Endothelial cell of umbilical vein (primary cell): ENCODE data around the gene CXCL6. TPM values are rescaled to one million over a fixed set of nuclear protein-coding genes. Genes with fewer than 3 reads are reported as not detected.

ENCODE experiments used
- BruUV-seq: library from RNA; stranded (reverse); fragments of 400-500 nt; replicated peaks from 2 replicates; lab custom pipeline; 2021; lab: Mats Ljungman, UMichigan
- CTCF ChIA-PET: fragments of 300-600, 350-600 bp; sonication (Branson Sonifier 250); formaldehyde crosslinking; loops from one replicate; lab custom pipeline; 2021; ENCODE audit warnings: antibody characterized with exemption, inconsistent platforms; lab: Charles Lee
- POLR2A ChIA-PET: fragments of 300-600, 350-600 bp; sonication (Branson Sonifier 250); formaldehyde crosslinking; loops from one replicate; lab custom pipeline; 2021; ENCODE audit warnings: antibody characterized with exemption, inconsistent platforms; lab: Charles Lee
- DNase-seq: peaks from one replicate; pipeline ENCODE4 v3.0.0-alpha.2; 2011; ENCODE audit warnings: low read depth, low spot score
- FAIRE-seq: peaks from 2 replicates; lab custom pipeline; 2011; peaks lifted over from hg19 to GRCh38; lab: Jason Lieb, UNC
- H2AFZ ChIP-seq: 2 replicates; pipeline ENCODE4 v1.6.0; 2012; ENCODE audit warnings: low read depth, low read length, control low read depth, inconsistent platforms
- H3K27ac ChIP-seq: 2 replicates; pipeline ENCODE4 v1.5.1; 2011; ENCODE audit warnings: low read depth, mild to moderate bottlenecking, control low read depth, low read length, moderate library complexity; ENCODE audit not compliant: insufficient read depth
- H3K27me3 ChIP-seq, 2 experiments: 2 replicates each; pipeline versions ENCODE4 v1.6.0 to v1.6.1; 2011; ENCODE audit warnings: low read length in 2 of 2, mixed read lengths in 1 of 2; ENCODE audit not compliant: control insufficient read depth in 2 of 2, insufficient read depth in 2 of 2
- H3K36me3 ChIP-seq, 2 experiments: 2 replicates in 1 of 2; 3 replicates in 1 of 2; pipeline ENCODE4 v1.5.1; 2011; ENCODE audit warnings: low read length in 2 of 2, mild to moderate bottlenecking in 1 of 2, moderate library complexity in 1 of 2; ENCODE audit not compliant: control insufficient read depth in 2 of 2, insufficient read depth in 2 of 2; ENCODE audit errors: extremely low read depth in 1 of 2
- H3K4me1 ChIP-seq: 3 replicates; pipeline ENCODE4 v1.5.1; 2011; ENCODE audit warnings: mild to moderate bottlenecking, low read length; ENCODE audit not compliant: control insufficient read depth, insufficient read depth; ENCODE audit errors: extremely low read depth
- H3K4me2 ChIP-seq: 2 replicates; pipeline ENCODE4 v1.6.1; 2011; ENCODE audit warnings: low read length, control low read depth, mixed read lengths; ENCODE audit not compliant: insufficient read depth
- H3K4me3 ChIP-seq, 3 experiments: fragments of 200-600 bp in 1 of 3; sonication (generic), shearing (Covaris generic) in 1 of 3; replicated peaks in 1 of 3; 2 replicates each; pipeline ENCODE4 v1.5.1; 2011 to 2016; ENCODE audit warnings: control low read depth in 3 of 3, low read length in 3 of 3, mild to moderate bottlenecking in 2 of 3, inconsistent platforms in 1 of 3, low read depth in 1 of 3, moderate library complexity in 1 of 3; ENCODE audit not compliant: insufficient read depth in 1 of 3
- H3K79me2 ChIP-seq: 2 replicates; pipeline ENCODE4 v1.6.0; 2012; ENCODE audit warnings: low read length, inconsistent platforms; ENCODE audit not compliant: control insufficient read depth, insufficient read depth
- H3K9ac ChIP-seq: replicated peaks from 2 replicates; pipeline ENCODE3; 2011; ENCODE audit warnings: low read length, control low read depth; ENCODE audit not compliant: insufficient read depth; ENCODE audit errors: extremely low read depth
- H3K9me1 ChIP-seq: replicated peaks from 3 replicates; pipeline ENCODE4 v1.6.0; 2011; ENCODE audit warnings: mild to moderate bottlenecking, low read length; ENCODE audit not compliant: control insufficient read depth, insufficient read depth; ENCODE audit errors: extremely low read depth
- H3K9me3 ChIP-seq: replicated peaks from 2 replicates; pipeline ENCODE4 v1.5.1; 2012; ENCODE audit warnings: low read length, inconsistent platforms; ENCODE audit not compliant: control insufficient read depth, insufficient read depth
- H4K20me1 ChIP-seq: replicated peaks from 2 replicates; pipeline ENCODE3; 2011; ENCODE audit warnings: mild to moderate bottlenecking, low read length; ENCODE audit not compliant: control insufficient read depth, insufficient read depth; ENCODE audit errors: extremely low read depth
- EZH2 ChIP-seq: IDR thresholded peaks from 2 replicates; pipeline ENCODE4 v1.6.1; 2012; ENCODE audit warnings: borderline replicate concordance, low read depth, mild to moderate bottlenecking, moderate library complexity, low read length, inconsistent platforms; ENCODE audit not compliant: severe bottlenecking
- FOS ChIP-seq: IDR thresholded peaks from 2 replicates; pipeline ENCODE4 v1.6.1; 2011; ENCODE audit warnings: mild to moderate bottlenecking, low read length, moderate library complexity, borderline replicate concordance; ENCODE audit not compliant: insufficient read depth
- GATA2 ChIP-seq: IDR thresholded peaks from 2 replicates; pipeline ENCODE4 v1.7.0; 2011; ENCODE audit warnings: low read depth, mild to moderate bottlenecking, moderate library complexity, mixed read lengths, low read length; ENCODE audit not compliant: insufficient read length, insufficient read depth
- MYC ChIP-seq: IDR thresholded peaks from one replicate; pipeline ENCODE4 v1.6.1; 2011; ENCODE audit warnings: mild to moderate bottlenecking, low read depth, low read length
- POLR2A ChIP-seq: IDR thresholded peaks from 2 replicates; pipeline ENCODE4 v1.6.1; 2012; ENCODE audit warnings: low read depth, mild to moderate bottlenecking, control low read depth, low read length
- POLR2AphosphoS5 ChIP-seq: IDR thresholded peaks from 2 replicates; pipeline ENCODE4 v1.6.1; 2012; ENCODE audit warnings: low read depth, mild to moderate bottlenecking, control low read depth, low read length, moderate library complexity; ENCODE audit not compliant: insufficient read depth
- dilution Hi-C: fragments of 300-500 bp; cut with MboI; formaldehyde crosslinking; loops from one replicate; pipeline ENCODE4 v1.15.0; 2019; ENCODE audit warnings: low sequenced_read_pairs; ENCODE audit not compliant: extremely low pct_ligation_motif_present
- intact Hi-C: fragments of 100-400 bp; cut with micrococcal nuclease; formaldehyde crosslinking; loops from one replicate; pipeline ENCODE4 v1.10.0; 2022
- polyA plus RNA-seq, 4 experiments: library from polyadenylated mRNA; depleted of rRNA in 3 of 4; stranded (reverse) in 3 of 4; unstranded in 1 of 4; fragments of >200 nt; gene quantifications; 2 replicates each; pipeline versions ENCODE4 v1.2.1 to v1.2.3, GENCODE V29; 2011 to 2012; ENCODE audit warnings: missing spikeins in 1 of 4
- total RNA-seq: library from RNA; stranded (reverse); gene quantifications from 2 replicates; pipeline ENCODE4 v1.2.3, GENCODE V29; 2021
- TF ChIP-seq, protein P1 (sequence below): IDR thresholded peaks from 2 replicates; pipeline ENCODE4 v1.6.1; 2011; ENCODE audit not compliant: insufficient read depth, insufficient read length
- TF ChIP-seq, protein P2 (sequence below), 2 donors: IDR thresholded peaks; 1 replicate in 1 of 2; 2 replicates in 1 of 2; pipeline ENCODE4 v1.5.1; 2011; ENCODE audit warnings: low read length in 2 of 2, mild to moderate bottlenecking in 2 of 2, moderate library complexity in 2 of 2, control low read depth in 1 of 2, inconsistent platforms in 1 of 2, low read depth in 1 of 2; ENCODE audit not compliant: insufficient read depth in 1 of 2; ENCODE audit errors: extremely low read depth in 1 of 2

CXCL6 gene
- total and polyA plus RNA-seq, 2 donors (not counting 3 experiments of a cell fraction or from before 2014, with no cell fraction given), result 0.81 to 1.2 TPM

DNA sequence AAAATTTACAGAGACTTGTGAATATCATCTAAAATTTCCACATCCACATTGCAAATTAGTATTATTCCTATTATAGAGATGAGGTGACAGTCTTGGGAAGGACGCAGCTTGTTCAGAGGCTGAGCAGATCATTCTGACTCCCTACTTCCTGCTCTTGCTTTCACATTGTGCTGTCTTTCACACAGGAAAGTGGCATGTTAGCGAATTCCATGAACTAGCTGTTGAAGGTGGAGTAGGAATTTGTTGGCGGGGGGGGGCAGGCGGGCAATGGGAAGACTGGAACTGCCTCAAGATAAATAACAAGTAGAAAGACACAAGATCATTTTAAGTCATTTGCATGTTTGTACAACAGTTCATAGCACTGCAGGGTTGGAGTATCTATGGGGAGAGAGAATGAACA, 18.9 kb downstream of the CXCL6 start:
- H3K9me1 ChIP-seq, result no peaks in the 10 kb centered on the region
- H3K9me3 ChIP-seq, result no peaks in the 10 kb centered on the region
- peak; percentile 43 for DNase-seq
- dilution Hi-C loops, result no loop called here
- POLR2A ChIA-PET, result no interaction called here
- no peak overlapping the region for H3K4me2 ChIP-seq
- no peak overlapping the region for H3K4me3 ChIP-seq
- no TSS peak for BruUV-seq
- H3K27me3 ChIP-seq, result no peaks in the 10 kb centered on the region
- no peak overlapping the region for H3K27ac ChIP-seq
- TF ChIP-seq, protein P1, sequence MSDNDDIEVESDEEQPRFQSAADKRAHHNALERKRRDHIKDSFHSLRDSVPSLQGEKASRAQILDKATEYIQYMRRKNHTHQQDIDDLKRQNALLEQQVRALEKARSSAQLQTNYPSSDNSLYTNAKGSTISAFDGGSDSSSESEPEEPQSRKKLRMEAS, result no peak
- TF ChIP-seq POLR2AphosphoS5, result no peak
- no peak for TF ChIP-seq MYC
- no peak for TF ChIP-seq GATA2
- no peak for TF ChIP-seq EZH2
- no peak overlapping the region for H3K9ac ChIP-seq
- peaks cover 11% of the 10 kb centered on the region for H3K4me1 ChIP-seq
- H3K36me3 ChIP-seq, result no peaks in the 10 kb centered on the region
- H2AFZ ChIP-seq, result no peak overlapping the region
- peak; percentile 73 for FAIRE-seq
- CTCF ChIA-PET, result interaction anchor here (0.8 to 1.7 kb wide), 5 partner anchors 9 to 126 kb away, joined by 3 to 6 read pairs (median 3); partner anchors contain the start of gene CXCL1
- no peaks in the 10 kb centered on the region for H3K79me2 ChIP-seq
- intact Hi-C loops, result no loop called here
- no peaks in the 10 kb centered on the region for H4K20me1 ChIP-seq

GRCh38 chr4:73856518-73856917, 20.0 kb downstream of the CXCL6 start:
- H2AFZ ChIP-seq, result no peak overlapping the region
- H4K20me1 ChIP-seq, result no peaks in the 10 kb centered on the region
- H3K79me2 ChIP-seq, result no peaks in the 10 kb centered on the region
- peaks cover 11% of the 10 kb centered on the region for H3K4me1 ChIP-seq
- no peak overlapping the region for H3K4me3 ChIP-seq
- no peaks in the 10 kb centered on the region for H3K36me3 ChIP-seq
- no TSS peak for BruUV-seq
- H3K27ac ChIP-seq, result peak overlapping the region; percentile 24
- no peak overlapping the region for H3K4me2 ChIP-seq
- TF ChIP-seq POLR2A (no peak), POLR2AphosphoS5 (no peak), MYC (no peak), EZH2 (no peak), FOS (no peak), GATA2 (no peak)
- TF ChIP-seq, protein P1, result no peak
- TF ChIP-seq, protein P2, sequence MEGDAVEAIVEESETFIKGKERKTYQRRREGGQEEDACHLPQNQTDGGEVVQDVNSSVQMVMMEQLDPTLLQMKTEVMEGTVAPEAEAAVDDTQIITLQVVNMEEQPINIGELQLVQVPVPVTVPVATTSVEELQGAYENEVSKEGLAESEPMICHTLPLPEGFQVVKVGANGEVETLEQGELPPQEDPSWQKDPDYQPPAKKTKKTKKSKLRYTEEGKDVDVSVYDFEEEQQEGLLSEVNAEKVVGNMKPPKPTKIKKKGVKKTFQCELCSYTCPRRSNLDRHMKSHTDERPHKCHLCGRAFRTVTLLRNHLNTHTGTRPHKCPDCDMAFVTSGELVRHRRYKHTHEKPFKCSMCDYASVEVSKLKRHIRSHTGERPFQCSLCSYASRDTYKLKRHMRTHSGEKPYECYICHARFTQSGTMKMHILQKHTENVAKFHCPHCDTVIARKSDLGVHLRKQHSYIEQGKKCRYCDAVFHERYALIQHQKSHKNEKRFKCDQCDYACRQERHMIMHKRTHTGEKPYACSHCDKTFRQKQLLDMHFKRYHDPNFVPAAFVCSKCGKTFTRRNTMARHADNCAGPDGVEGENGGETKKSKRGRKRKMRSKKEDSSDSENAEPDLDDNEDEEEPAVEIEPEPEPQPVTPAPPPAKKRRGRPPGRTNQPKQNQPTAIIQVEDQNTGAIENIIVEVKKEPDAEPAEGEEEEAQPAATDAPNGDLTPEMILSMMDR (IDR thresholded peaks at IDR 0.05; ENCODE audit: extremely low read depth in 1 of 2, insufficient read depth in 1 of 2, low read depth in 1 of 2, low read length in 2 of 2), result no peak
- H3K27me3 ChIP-seq, result no peaks in the 10 kb centered on the region
- H3K9me3 ChIP-seq, result no peaks in the 10 kb centered on the region
- H3K9ac ChIP-seq, result no peak overlapping the region
- intact Hi-C loops (loop anchor here (1.0 kb wide), 1 partner anchor 80 kb away; no protein-coding TSS in a partner anchor), dilution Hi-C loops (no loop called here)
- ChIA-PET CTCF (interaction anchor here (1.0 to 1.7 kb wide), 4 partner anchors 8 to 195 kb away, joined by 3 to 6 read pairs (median 4); partner anchors contain the start of gene CXCL1), POLR2A (interaction anchor here (0.7 to 1.2 kb wide), 2 partner anchors 8 to 9 kb away, joined by 3 to 5 read pairs; no protein-coding TSS in a partner anchor)
- DNase-seq (peak; percentile 85), FAIRE-seq (peak; percentile 59)
- H3K9me1 ChIP-seq, result no peaks in the 10 kb centered on the region
